ENCODE data around the gene SMARCA5.

The SMARCA5 gene

DNA sequence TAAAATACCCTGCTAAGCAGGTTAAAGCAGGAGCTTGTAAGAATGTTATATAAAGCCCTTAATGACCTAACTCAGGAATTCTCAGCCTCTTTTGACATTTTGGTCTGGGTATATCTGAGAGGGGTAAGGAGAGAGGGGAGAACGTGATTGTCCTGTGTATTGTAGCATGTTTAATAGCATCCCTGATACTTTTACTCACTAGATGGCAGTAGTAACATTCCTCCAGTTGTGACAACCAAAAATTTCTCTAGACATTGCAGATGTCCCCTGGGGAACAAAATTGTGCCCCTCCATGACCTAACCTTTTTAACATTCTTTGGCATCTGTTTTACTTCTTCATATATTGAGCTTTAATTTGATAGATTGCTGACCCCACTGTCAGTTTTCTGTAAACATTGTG lies 17.9 kb downstream of the SMARCA5 start:
- in situ Hi-C loops (cut with MboI; ENCODE audit: low sequenced_read_pairs) = loop anchor here (25.0 kb wide), 1 partner anchor 1581 kb away; no protein-coding TSS in a partner anchor

DNA sequence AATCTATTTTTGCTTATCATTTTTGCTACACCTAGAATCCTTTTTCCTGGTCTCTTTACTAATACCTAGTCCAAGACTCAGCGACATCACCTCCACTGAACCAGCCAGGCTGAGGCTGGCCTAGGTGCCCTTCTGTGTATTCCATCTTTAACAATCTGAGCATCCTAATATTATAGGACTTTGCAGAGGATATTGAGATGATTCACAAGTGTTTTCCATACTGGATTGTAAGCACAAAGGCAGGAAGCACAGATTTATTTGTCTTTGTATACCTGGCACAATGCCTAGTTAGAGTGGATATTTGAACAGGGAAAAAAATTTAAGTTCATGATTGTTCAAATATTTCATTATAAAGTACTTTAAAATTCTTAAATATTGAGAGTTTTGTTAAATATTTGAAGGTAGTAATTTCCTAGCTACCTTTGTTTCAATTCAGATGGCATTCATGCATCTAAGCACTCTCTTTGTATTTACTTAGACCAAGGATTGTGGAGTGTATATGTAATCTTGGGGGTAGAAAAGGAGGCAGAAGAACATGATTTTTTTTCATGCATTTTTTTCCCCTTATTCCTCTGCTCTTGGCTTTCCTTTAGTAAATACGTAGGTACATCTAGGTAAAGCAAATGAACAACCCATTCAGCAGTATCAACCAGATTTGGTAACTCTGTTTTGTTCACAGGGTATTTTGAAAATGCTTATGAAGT lies 18.4 kb downstream of the SMARCA5 start:
- in situ Hi-C loops (cut with MboI; ENCODE audit: low sequenced_read_pairs) = loop anchor here (25.0 kb wide), 1 partner anchor 1580 kb away; no protein-coding TSS in a partner anchor

DNA sequence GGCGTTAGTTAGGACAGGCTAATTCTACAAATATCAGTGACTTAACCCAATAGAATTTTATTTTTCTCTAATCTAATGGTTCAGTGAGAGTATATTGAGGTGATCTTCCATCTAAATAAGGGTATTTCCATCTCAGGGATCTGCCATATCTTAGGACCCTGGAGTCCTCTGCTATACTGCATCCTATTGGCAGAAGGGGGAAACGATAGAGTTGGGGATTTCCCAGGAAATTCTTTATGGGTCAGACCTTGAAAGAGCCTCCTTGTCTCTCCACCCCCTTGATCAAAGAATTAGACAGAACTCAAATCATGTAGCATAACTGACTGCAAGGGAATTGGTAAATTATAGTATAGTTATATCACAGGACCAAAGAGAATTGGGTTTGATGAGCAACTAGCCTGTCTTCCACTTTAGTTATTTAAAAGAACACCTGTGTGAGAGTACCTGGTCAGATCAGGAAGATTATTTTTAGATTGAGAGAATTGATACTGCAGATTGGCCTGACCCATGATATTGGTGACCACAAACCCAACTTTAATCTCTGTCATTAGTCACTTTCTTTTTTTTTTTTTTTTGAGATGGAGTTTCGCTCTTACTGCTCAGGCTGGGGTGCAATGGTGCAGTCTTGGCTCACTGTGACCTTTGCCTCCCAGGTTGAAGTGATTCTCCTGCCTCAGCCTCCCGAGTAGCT lies 25.6 kb downstream of the SMARCA5 start:
- in situ Hi-C loops (cut with MboI; ENCODE audit: low sequenced_read_pairs) = loop anchor here (25.0 kb wide), 1 partner anchor 1573 kb away; no protein-coding TSS in a partner anchor

DNA sequence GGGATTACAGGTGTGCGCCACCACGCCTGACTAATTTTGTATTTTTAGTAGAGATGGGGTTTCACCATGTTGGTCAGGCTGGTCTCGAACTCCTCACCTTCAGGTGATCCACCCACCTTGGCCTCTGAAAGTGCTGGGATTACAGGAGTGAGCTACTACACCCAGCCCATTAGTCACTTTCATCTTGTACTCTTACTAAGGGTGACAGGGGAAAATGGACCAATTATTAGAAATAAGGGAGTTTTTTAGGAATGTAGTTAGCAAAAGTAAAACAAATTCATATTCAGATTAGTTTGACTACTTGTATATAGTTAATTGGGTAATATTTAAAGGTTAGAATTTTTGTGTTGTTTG lies 26.1 kb downstream of the SMARCA5 start:
- in situ Hi-C loops (cut with MboI; ENCODE audit: low sequenced_read_pairs) = loop anchor here (25.0 kb wide), 1 partner anchor 1573 kb away; no protein-coding TSS in a partner anchor

DNA sequence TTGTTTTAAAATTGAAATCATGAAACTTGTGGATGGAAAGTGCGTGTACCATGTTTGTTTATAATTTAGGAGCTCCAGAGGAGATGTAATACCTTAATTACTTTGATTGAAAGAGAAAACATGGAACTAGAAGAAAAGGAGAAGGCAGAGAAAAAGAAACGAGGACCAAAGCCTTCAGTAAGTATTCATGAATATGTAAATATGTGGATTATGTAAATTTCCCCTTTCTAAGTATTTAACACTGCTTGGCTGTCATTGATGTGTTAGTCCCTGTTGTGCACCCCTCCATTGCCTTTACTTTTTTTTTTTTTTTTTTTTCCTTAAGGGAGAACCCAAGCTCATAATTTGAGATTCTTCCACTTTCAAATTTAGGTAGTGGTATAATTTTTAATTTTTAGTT lies 36.4 kb downstream of the SMARCA5 start:
- in situ Hi-C loops (cut with MboI; ENCODE audit: low sequenced_read_pairs) = loop anchor here (25.0 kb wide), 1 partner anchor 1562 kb away; no protein-coding TSS in a partner anchor

DNA sequence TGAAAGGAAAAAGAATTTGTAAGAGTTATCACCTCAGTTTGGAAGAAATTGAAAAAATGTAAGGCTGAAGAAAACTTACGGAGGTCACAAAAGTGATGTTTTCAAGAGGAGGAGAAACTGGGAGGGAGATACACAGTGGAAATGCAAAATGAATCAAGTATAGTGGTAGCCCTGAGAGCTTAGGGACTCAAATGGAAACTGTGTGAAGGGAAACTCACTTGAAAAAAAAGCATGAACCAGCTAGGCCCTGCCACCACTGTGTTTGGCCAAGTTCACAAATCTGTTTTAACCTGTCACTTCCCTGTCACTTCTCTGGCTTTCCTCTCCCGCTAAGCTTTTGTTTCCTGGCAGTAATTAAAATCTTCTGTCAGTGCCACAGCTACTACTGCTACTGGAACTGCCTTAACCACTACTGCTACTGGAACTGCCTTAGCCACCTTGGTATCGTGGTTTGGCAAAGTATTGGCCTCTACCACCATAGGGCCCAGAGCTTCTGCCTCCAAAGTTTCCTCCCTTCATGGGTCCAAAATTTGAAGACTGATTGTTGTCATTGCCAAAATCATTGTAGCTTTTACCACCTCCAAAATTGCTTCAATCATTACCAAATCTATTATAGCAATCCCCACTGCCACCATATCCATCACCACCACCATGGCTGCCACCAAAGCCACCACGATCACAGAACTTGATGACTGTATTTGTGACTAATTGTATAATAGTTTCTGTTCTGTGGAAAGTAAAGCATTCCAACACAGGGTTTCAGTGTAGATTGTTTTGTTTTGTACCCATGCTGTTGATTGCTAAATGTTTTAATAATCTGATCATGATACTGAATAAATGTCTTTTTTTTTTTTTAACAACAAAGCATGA lies 41.5 kb downstream of the SMARCA5 start:
- in situ Hi-C loops (cut with MboI; ENCODE audit: low sequenced_read_pairs) = no loop called here

DNA sequence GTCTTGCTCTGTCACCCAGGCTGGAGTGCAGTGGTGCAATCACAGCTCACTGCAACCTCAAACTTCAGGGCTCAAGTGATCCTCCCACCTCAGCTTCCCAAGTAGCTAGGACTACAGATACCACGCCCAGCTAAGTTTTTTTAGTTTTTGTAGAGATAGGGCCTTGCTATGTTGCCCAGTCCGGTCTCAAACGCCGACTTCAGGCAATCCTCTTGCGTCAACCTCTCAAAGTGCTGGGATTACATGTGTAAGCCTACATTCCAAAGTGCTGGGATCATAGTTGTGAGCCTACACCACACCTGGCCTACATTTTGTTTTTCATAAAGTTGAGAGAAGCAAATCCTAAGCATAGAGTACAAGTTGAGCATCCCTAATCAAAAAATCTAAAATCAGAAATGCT lies 42.2 kb downstream of the SMARCA5 start:
- in situ Hi-C loops (cut with MboI; ENCODE audit: low sequenced_read_pairs) = no loop called here

DNA sequence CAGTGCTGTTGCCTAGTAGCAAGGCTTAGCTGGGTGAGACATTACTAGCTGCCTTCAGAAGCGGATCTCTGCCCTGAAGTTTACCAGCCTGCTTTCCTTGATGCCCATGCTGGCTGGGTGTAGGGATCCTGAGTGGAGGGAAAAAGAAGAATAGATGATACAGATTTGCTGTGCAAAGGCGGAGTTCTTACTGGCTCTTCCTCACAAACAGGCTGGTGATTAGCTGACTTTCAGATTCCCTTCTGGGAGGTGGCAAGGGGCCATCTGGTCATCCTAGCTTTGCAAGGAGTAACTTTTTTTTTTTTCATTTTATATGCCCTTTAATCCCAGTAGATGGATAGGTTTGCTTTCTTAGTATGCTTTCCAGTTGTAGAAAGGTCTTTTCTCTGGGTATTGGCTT lies 44.8 kb downstream of the SMARCA5 start:
- in situ Hi-C loops (cut with MboI; ENCODE audit: low sequenced_read_pairs) = no loop called here

DNA sequence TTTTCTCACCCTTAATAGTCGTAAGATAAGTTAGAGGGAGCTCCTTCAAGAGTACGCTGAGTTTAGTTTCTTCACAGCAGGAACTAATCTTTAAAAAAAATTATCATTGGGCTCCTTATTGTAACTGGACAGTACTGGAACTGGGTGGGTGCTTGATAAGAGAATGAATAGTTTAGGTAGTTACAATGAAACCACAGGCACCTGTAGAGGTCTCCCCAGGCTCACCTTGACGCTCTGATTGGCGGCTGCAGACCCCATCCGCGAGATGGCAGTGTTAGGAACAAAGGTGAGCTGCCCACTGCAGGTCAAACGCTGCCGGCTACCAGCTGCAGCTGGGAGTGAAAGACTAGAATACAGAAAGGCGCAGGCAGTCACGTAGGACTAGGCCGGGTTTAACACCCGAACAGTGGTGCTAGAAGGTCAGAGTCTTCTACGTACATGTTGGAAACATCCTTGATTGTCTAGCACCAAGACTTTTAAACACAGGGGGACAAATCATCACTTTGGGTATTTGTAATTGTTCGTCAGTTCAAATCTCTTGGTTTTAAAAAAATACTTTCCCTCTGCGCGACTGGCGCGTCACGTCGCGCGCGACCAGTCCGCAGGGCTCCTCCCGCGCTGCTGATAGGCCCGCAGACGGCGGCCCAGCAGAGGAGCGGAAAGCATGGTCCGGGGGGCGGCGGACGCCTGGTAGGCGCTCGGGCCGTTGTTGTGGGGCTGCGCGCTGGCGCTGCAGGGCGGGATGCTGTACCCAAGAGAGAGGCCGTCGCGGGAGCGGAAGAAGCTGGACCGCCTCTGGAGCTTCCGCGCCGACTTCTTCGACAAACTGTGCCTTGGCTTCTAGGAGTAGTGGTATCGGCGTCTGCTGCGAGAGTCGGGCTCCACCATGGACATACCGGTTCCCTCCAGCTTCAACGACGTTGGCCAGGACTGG lies 45.6 kb downstream of the SMARCA5 start:
- in situ Hi-C loops (cut with MboI; ENCODE audit: low sequenced_read_pairs) = no loop called here

DNA sequence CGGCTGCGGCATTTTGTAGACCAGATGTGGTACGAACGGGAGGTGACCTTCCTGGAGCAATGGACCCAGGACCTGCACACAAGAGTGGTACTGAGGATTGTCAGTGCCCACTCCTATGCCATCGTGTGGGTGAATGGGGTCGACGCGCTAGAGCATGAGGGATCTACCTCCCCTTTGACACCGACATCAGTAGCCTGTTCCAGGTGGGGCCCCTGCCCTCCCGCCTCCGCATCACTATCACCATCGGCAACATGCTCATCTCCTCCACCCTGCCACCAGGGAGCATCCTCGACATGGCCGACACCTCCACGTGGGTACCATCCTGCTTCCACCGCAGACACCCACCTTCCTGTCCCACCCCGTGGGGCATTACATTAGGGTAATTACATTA lies 46.2 kb downstream of the SMARCA5 start:
- in situ Hi-C loops (cut with MboI; ENCODE audit: low sequenced_read_pairs) = no loop called here

DNA sequence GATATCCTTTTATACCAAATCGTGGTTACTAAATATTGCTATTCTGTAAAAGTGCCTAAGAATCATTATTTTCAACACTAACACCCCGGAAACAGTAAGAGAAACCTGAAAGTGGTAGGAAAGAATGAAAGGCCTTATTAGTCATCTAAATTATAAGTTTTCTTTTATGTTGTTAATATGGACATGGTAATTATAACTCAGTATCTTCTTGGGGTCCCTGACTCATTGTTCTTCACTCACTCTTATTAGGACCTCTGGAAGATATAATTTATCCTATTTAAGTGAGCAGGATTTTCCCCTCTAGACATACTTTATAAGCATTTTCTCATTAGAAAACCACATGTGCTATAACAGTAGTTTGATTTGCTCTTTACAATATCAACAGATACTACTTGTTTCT lies 51.0 kb downstream of the SMARCA5 start:
- in situ Hi-C loops (cut with MboI; ENCODE audit: low sequenced_read_pairs) = no loop called here

DNA sequence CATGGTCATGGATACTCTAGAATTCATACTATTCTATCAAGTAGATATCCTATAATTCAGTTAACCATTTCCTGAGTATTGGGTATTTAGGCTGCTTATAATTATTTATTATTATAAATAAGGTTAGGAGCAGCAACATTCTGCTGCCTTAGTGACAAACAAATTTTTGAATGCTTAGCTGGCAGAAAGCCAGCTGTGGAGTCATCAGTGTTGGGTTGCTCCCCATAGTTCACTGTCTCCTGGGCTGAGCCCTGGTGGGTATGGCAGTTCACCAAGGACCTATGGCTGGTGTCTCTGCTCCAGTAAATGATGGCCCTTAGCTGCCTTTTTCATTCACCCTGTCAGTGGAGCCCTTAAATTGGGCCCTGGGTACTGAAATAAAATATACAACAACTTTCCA lies 61.8 kb downstream of the SMARCA5 start:
- in situ Hi-C loops (cut with MboI; ENCODE audit: low sequenced_read_pairs) = no loop called here

DNA sequence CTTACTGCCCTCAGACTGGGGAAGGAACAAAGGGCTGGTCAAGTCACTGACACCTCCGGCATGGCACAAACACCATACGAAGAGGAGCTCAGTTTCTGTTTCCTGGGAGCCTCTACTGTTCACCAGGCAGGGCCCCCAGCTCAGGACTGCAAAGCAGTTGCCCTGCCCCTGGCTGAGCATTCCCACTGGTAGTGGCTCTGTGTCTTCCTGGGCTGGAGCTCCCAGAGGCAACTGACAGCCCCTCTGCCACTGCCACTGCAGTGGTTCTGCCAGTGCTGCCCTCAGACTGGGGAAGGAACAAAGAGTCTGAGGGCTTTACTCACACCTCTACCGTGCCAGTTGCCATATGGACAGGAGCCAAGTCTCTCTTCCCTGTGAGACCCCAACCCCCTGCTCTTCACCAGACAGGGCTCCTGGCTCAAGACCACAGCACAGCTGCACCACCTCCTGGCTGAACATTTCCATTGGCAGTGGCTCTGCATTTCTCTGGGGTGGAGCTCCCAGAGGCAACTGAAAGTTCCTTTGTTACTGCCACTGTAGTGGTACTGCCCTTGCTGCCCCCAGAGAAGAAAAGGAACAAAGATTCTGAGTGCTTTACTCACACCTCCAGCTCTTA lies 67.9 kb downstream of the SMARCA5 start:
- in situ Hi-C loops (cut with MboI; ENCODE audit: low sequenced_read_pairs) = no loop called here

DNA sequence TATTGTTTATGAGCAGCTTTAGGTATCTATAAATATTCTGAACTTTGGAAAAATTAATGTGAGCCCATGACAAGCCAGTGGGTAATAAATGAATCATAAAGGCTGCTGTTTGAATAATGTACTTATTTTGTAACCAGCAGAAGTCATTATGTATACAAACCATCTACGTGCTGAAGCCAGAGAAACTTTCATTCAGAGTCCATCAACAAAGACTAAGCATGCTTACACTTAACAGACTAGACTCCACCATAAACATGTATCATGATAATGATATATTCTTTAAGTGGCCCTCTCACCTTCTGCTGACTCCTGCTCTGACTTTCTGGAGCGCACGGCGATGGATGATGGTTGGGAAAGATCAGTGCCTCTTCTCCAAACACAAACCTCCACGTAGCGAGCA lies 72.0 kb downstream of the SMARCA5 start:
- in situ Hi-C loops (cut with MboI; ENCODE audit: low sequenced_read_pairs) = no loop called here

DNA sequence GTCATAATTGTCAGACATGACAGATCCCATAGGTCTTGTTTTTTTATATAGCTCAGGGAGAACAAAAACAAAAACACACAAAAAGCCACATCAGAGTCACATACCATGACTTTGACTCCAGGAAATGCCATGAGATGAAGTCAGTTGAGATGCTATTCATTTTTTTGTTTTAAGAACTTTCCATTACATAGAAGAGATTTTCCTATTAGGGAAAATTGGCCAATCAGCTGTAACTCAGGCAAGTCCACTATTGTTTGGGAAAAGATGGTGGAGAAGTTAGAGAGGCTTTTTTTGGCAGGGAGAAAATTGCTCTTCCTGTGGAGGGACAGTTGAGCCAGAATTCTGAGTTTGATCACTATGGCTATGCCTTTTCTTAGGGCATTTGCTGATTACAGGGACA lies 72.6 kb downstream of the SMARCA5 start:
- in situ Hi-C loops (cut with MboI; ENCODE audit: low sequenced_read_pairs) = no loop called here

DNA sequence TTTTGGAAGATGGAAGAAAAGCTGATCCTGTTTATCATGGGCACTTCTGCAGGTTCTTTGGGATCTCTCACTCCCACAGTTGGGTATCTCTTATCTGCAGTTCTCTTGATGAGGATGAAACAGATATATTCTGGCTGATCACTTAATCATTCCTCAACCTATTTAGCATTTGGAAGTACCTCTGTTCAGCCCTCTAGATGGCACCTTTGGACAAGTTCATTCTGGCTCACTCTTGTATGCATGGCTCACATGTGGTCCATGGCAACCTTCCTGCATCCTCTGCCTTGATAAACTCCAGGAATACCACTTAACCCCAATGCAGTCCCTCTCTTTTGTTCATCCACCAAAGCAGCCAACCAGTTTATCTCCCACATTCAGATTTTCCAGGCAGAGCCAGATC lies 74.2 kb downstream of the SMARCA5 start:
- in situ Hi-C loops (cut with MboI; ENCODE audit: low sequenced_read_pairs) = no loop called here

DNA sequence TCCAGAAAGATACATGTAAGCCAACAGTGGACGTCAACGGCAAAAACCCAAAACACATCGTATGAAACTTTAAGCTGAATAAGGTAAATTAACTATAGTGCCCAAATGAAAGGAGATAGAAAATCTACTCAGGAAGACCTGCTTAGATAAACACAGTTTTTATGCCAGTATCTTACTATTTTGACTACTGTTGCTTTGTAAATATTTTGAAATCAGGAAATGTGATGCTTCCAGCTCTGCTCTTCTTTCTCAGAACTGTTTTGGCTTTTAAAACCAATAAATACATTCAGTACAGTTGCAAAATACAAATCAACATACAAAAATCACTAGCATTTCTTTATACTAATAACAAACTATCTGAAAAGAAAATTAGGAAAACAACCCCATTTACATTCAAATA lies 83.8 kb downstream of the SMARCA5 start:
- in situ Hi-C loops (cut with MboI; ENCODE audit: low sequenced_read_pairs) = no loop called here

DNA sequence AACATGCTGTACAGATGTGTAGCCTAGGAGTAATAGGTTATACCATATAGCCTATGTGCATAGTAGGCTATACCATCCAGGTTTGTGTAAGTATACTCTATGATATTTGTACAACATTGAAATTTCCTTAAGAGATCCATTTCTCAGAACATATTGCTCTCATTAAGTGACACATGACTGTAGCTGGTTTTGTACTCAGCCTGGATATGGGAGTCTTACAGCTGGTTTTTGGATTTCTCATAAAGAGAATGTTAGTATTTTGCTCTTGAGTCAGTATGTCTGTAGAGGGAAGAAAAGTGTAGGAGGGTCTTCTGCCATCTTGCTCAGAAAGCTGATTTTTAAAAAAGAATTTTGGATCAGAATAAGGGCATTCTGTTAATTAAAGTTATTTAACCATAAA lies 85.3 kb downstream of the SMARCA5 start:
- in situ Hi-C loops (cut with MboI; ENCODE audit: low sequenced_read_pairs) = no loop called here

DNA sequence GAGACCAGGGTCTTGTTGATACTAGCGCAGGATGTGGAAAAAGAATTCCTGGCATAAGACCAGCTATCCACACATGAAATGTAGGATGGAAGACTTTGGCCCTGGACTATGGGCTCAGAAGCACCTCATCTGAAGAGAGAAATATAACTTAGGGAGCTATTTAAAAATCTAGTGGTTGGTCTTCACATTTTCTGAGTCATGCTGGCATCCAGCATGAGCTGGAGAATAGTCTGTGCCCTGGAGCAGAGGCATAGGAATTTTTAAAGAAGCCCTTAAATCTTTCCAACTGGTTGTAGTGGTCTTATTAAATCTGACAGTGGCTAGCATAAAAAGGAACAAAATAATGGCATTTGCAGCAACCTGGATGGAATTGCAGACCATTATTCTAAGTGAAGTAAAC lies 86.3 kb downstream of the SMARCA5 start:
- in situ Hi-C loops (cut with MboI; ENCODE audit: low sequenced_read_pairs) = no loop called here

DNA sequence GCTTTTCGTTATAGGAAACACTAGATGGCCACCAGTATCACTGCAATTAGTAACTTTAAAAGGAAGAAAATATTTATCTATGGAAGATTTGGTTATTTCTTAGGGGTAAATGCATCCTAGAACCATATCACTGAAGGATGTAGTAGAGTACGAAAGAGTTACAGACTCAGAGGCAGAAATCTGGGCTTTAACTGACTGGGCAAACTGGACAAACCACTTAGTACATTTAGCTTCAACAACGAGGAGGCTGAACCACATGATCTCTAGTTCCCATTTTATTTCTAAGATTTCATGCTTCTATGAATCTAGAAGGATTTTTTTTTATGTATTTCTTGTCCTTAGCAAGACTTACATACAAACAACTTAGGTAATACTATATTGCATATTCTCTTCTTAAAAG lies 93.0 kb downstream of the SMARCA5 start:
- in situ Hi-C loops (cut with MboI; ENCODE audit: low sequenced_read_pairs) = no loop called here
